Mucosa of stomach (tissue), 1 donor: ENCODE measurements around the gene MEIS3.
"Not testable (repeated sequence)": the region's sequence is repeated elsewhere in the genome, so short reads cannot be mapped to it uniquely, and the experiment has no call there.

Source experiments
- H3K27me3 ChIP-seq: one replicate; pipeline ENCODE4 v1.7.0; 2013; ENCODE audit warnings: mild to moderate bottlenecking, low read length; ENCODE audit not compliant: control insufficient read depth, insufficient read depth
- H3K36me3 ChIP-seq: one replicate; pipeline ENCODE4 v1.7.0; 2013; ENCODE audit warnings: low read length; ENCODE audit not compliant: control insufficient read depth, insufficient read depth
- H3K4me1 ChIP-seq: one replicate; pipeline ENCODE4 v1.7.0; 2013; ENCODE audit warnings: mild to moderate bottlenecking, low read length; ENCODE audit not compliant: control insufficient read depth, insufficient read depth
- H3K4me3 ChIP-seq: one replicate; pipeline ENCODE4 v1.7.0; 2013; ENCODE audit warnings: low read length
- H3K9ac ChIP-seq: one replicate; pipeline ENCODE4 v1.7.0; 2013; ENCODE audit warnings: mild to moderate bottlenecking, low read length, moderate library complexity
- H3K9me3 ChIP-seq: one replicate; pipeline ENCODE4 v1.7.0; 2013; ENCODE audit warnings: mild to moderate bottlenecking, low read length, moderate library complexity; ENCODE audit not compliant: control insufficient read depth
- donor health status: Pancreatic carcinoma.

The MEIS3 gene

GRCh38 chr19:47406711-47407416 lies 12.5 kb downstream of the MEIS3 start:
- Histone ChIP-seq H3K36me3 (no peaks in the 10 kb centered on the region), H3K4me1 (no peaks in the 10 kb centered on the region), H3K4me3 (no peak overlapping the region), H3K9me3 (no peaks in the 10 kb centered on the region), H3K27me3 (peaks cover 12% of the 10 kb centered on the region), H3K9ac (no peak overlapping the region)

- H3K27me3 ChIP-seq, result peaks cover 12% of the 10 kb centered on the region
- no peak overlapping the region for H3K9ac ChIP-seq
- no peak overlapping the region for H3K4me3 ChIP-seq
These were observed 13.4 kb downstream of the MEIS3 start for GRCh38 chr19:47405854-47406417.

GRCh38 chr19:47405197-47405550 lies 14.2 kb downstream of the MEIS3 start:
- Histone ChIP-seq H3K36me3 (no peaks in the 10 kb centered on the region), H3K4me3 (no peak overlapping the region), H3K9me3 (no peaks in the 10 kb centered on the region), H3K9ac (no peak overlapping the region), H3K27me3 (peaks cover 12% of the 10 kb centered on the region), H3K4me1 (no peaks in the 10 kb centered on the region)

More at GRCh38 chr19:47405854-47406417, 13.4 kb downstream of the MEIS3 start:
- Histone ChIP-seq H3K9me3 (no peaks in the 10 kb centered on the region), H3K4me1 (no peaks in the 10 kb centered on the region), H3K36me3 (no peaks in the 10 kb centered on the region)

GRCh38 chr19:47404334-47405196 lies 14.8 kb downstream of the MEIS3 start:
- Histone ChIP-seq H3K9ac (no peak overlapping the region), H3K27me3 (peaks cover 12% of the 10 kb centered on the region), H3K9me3 (no peaks in the 10 kb centered on the region)

GRCh38 chr19:47402504-47402903 lies 16.8 kb downstream of the MEIS3 start:
- Histone ChIP-seq H3K9ac (no peak overlapping the region), H3K36me3 (no peaks in the 10 kb centered on the region), H3K4me1 (no peaks in the 10 kb centered on the region), H3K9me3 (no peaks in the 10 kb centered on the region), H3K27me3 (peaks cover 19% of the 10 kb centered on the region), H3K4me3 (no peak overlapping the region)

More at GRCh38 chr19:47404334-47405196, 14.8 kb downstream of the MEIS3 start:
- H3K4me3 ChIP-seq, result no peak overlapping the region
- no peaks in the 10 kb centered on the region for H3K36me3 ChIP-seq
- no peaks in the 10 kb centered on the region for H3K4me1 ChIP-seq

- H3K4me1 ChIP-seq, result no peaks in the 10 kb centered on the region
- H3K9me3 ChIP-seq, result no peaks in the 10 kb centered on the region
- no peaks in the 10 kb centered on the region for H3K36me3 ChIP-seq
- no peak overlapping the region for H3K9ac ChIP-seq
- no peak overlapping the region for H3K4me3 ChIP-seq
- peaks cover 7% of the 10 kb centered on the region for H3K27me3 ChIP-seq
These were observed 20.4 kb downstream of the MEIS3 start for GRCh38 chr19:47398707-47399597.

- Histone ChIP-seq H3K4me3 (no peak overlapping the region), H3K9me3 (no peaks in the 10 kb centered on the region)
These were observed 27.7 kb downstream of the MEIS3 start for GRCh38 chr19:47391510-47392223.

GRCh38 chr19:47390533-47391488 lies 28.5 kb downstream of the MEIS3 start:
- H3K9me3 ChIP-seq, result no peaks in the 10 kb centered on the region
- H3K9ac ChIP-seq, result no peak overlapping the region
- no peaks in the 10 kb centered on the region for H3K4me1 ChIP-seq
- no peaks in the 10 kb centered on the region for H3K27me3 ChIP-seq
- H3K36me3 ChIP-seq, result no peaks in the 10 kb centered on the region
- H3K4me3 ChIP-seq, result no peak overlapping the region

More at GRCh38 chr19:47391510-47392223, 27.7 kb downstream of the MEIS3 start:
- Histone ChIP-seq H3K4me1 (no peaks in the 10 kb centered on the region), H3K36me3 (no peaks in the 10 kb centered on the region), H3K27me3 (no peaks in the 10 kb centered on the region), H3K9ac (no peak overlapping the region)

- Histone ChIP-seq H3K9me3 (no peaks in the 10 kb centered on the region), H3K9ac (no peak overlapping the region), H3K4me1 (no peaks in the 10 kb centered on the region), H3K4me3 (no peak overlapping the region), H3K36me3 (no peaks in the 10 kb centered on the region), H3K27me3 (no peaks in the 10 kb centered on the region)
These were observed 30.2 kb downstream of the MEIS3 start for GRCh38 chr19:47389150-47389556.

- H3K4me3 ChIP-seq, H3K27me3 ChIP-seq, H3K9ac ChIP-seq, H3K4me1 ChIP-seq, H3K9me3 ChIP-seq, H3K36me3 ChIP-seq: not testable (repeated sequence)
These were observed 30.6 kb downstream of the MEIS3 start for GRCh38 chr19:47388721-47389120.
